Breast epithelium (tissue), 4 donors: ENCODE results near the gene HSPG2. TPM values are rescaled to one million over a fixed set of nuclear protein-coding genes. Genes with fewer than 3 reads are reported as not detected.
"Not testable (repeated sequence)": the region's sequence is repeated elsewhere in the genome, so short reads cannot be mapped to it uniquely, and the experiment has no call there.

ENCODE experiments used
- DNase-seq, 2 donors: peaks; one replicate each; pipeline ENCODE4 v3.0.0-alpha.2; 2019; ENCODE audit warnings: low spot score in 2 of 2
- H3K27ac ChIP-seq, 2 donors: fragments of 200-600 bp; sonication (generic) in 1 of 2; one replicate each; pipeline ENCODE4 v1.5.1; 2016 to 2019; ENCODE audit warnings: mild to moderate bottlenecking in 1 of 2
- H3K27me3 ChIP-seq, 2 donors: fragments of 200-600 bp; sonication (generic) in 1 of 2; one replicate each; pipeline versions ENCODE4 v1.5.1 to v1.6.0; 2017 to 2019; ENCODE audit warnings: control low read depth in 1 of 2, mild to moderate bottlenecking in 1 of 2
- H3K36me3 ChIP-seq: fragments of 200-600 bp; one replicate; pipeline ENCODE4 v1.5.1; 2019
- H3K4me1 ChIP-seq, 2 donors: fragments of 200-600 bp; sonication (generic); one replicate each; pipeline ENCODE4 v1.5.1; 2016 to 2019; ENCODE audit warnings: control low read depth in 1 of 2
- H3K4me3 ChIP-seq, 3 donors: fragments of 200-600 bp; sonication (generic); 1 replicate in 2 of 3; 2 replicates in 1 of 3; pipeline ENCODE4 v1.5.1; 2016 to 2019; ENCODE audit warnings: mild to moderate bottlenecking in 3 of 3, moderate library complexity in 2 of 3
- H3K9me3 ChIP-seq, 2 donors: fragments of 200-600 bp; sonication (generic) in 1 of 2; one replicate each; pipeline ENCODE4 v1.5.1; 2016 to 2019; ENCODE audit warnings: control low read depth in 1 of 2
- CTCF ChIP-seq, 3 donors: fragments of 450-650 bp; IDR thresholded peaks; one replicate each; pipeline ENCODE4 v1.5.1; 2016 to 2017; ENCODE audit warnings: antibody characterized with exemption in 3 of 3, mild to moderate bottlenecking in 3 of 3, moderate library complexity in 3 of 3
- POLR2A ChIP-seq: fragments of 450-650 bp; IDR thresholded peaks from one replicate; pipeline ENCODE4 v1.6.1; 2016; ENCODE audit warnings: antibody characterized with exemption, mild to moderate bottlenecking, moderate library complexity
- POLR2AphosphoS5 ChIP-seq, 3 donors: sonication (generic); formaldehyde crosslinking; IDR thresholded peaks; one replicate each; pipeline ENCODE4 v1.6.1; 2017; ENCODE audit warnings: antibody characterized with exemption in 3 of 3
- intact Hi-C: fragments of 100-400 bp; cut with DNase I; formaldehyde crosslinking; loops from one replicate; pipeline ENCODE4 v1.15.1; 2023; ENCODE audit warnings: low total_unique reads
- total RNA-seq, 3 donors: library from RNA; depleted of rRNA; stranded (reverse); fragments of >200 nt; gene quantifications; one replicate each; pipeline ENCODE4 v1.1.0, GENCODE V29; 2016

HSPG2 gene
- total RNA-seq, 3 donors from 2014 or later, result 48.3 to 219 (median 95.0) TPM

- Histone ChIP-seq H3K27ac (no peak overlapping the region), H3K4me3 (no peak overlapping the region), H3K36me3 (peaks cover 20% of the 10 kb centered on the region), H3K4me1 (no peaks in the 10 kb centered on the region), H3K9me3 (peaks cover 8 to 14% of the 10 kb centered on the region in 2 donors), H3K27me3 (no peaks in the 10 kb centered on the region)
- DNase-seq, result no peak
- intact Hi-C loops, result no loop called here
- no peak for TF ChIP-seq POLR2AphosphoS5 (IDR thresholded peaks at IDR 0.05)
- TF ChIP-seq POLR2A, result no peak
- TF ChIP-seq CTCF (IDR thresholded peaks at IDR 0.05), result no peak
Measured at GRCh38 chr1:21830792-21831453, 106.2 kb downstream of the HSPG2 start.

- H3K27ac ChIP-seq, result no peak overlapping the region
- DNase-seq, result no peak
Measured at GRCh38 chr1:21829294-21829693, 107.8 kb downstream of the HSPG2 start.

GRCh38 chr1:21828506-21829210 lies 108.5 kb downstream of the HSPG2 start:
- DNase-seq, result no peak
- no peak for TF ChIP-seq POLR2AphosphoS5 (IDR thresholded peaks at IDR 0.05)
- TF ChIP-seq POLR2A, result no peak
- TF ChIP-seq CTCF (IDR thresholded peaks at IDR 0.05), result no peak
- peaks cover 5% of the 10 kb centered on the region for H3K36me3 ChIP-seq

More at GRCh38 chr1:21829294-21829693, 107.8 kb downstream of the HSPG2 start:
- H3K27me3 ChIP-seq, result no peaks in the 10 kb centered on the region
- no peaks in the 10 kb centered on the region for H3K4me1 ChIP-seq
- intact Hi-C loops, result no loop called here
- no peak overlapping the region for H3K4me3 ChIP-seq
- TF ChIP-seq POLR2AphosphoS5 (IDR thresholded peaks at IDR 0.05) (no peak), POLR2A (no peak), CTCF (IDR thresholded peaks at IDR 0.05) (no peak)
- peaks cover 1 to 5% of the 10 kb centered on the region in 2 donors for H3K9me3 ChIP-seq
- peaks cover 9% of the 10 kb centered on the region for H3K36me3 ChIP-seq

GRCh38 chr1:21828075-21828474 lies 109.0 kb downstream of the HSPG2 start:
- TF ChIP-seq CTCF (IDR thresholded peaks at IDR 0.05), result no peak
- no peak for TF ChIP-seq POLR2A
- H3K9me3 ChIP-seq, result no peaks in the 10 kb centered on the region
- H3K4me3 ChIP-seq, result no peak overlapping the region
- intact Hi-C loops, result no loop called here
- no peak overlapping the region for H3K27ac ChIP-seq
- no peaks in the 10 kb centered on the region for H3K4me1 ChIP-seq
- H3K27me3 ChIP-seq, result no peaks in the 10 kb centered on the region
- DNase-seq, result no peak
- no peaks in the 10 kb centered on the region for H3K36me3 ChIP-seq

More at GRCh38 chr1:21828506-21829210, 108.5 kb downstream of the HSPG2 start:
- intact Hi-C loops, result no loop called here
- H3K27me3 ChIP-seq, result no peaks in the 10 kb centered on the region
- no peaks in the 10 kb centered on the region for H3K4me1 ChIP-seq
- H3K9me3 ChIP-seq, result no peaks in the 10 kb centered on the region
- H3K27ac ChIP-seq, result no peak overlapping the region
- no peak overlapping the region for H3K4me3 ChIP-seq

- intact Hi-C loops, result no loop called here
- H3K36me3 ChIP-seq, result no peaks in the 10 kb centered on the region
- no peak for TF ChIP-seq POLR2A
- no peak for TF ChIP-seq POLR2AphosphoS5 (IDR thresholded peaks at IDR 0.05)
- TF ChIP-seq CTCF (IDR thresholded peaks at IDR 0.05), result no peak
Measured at GRCh38 chr1:21827141-21827679, 109.9 kb downstream of the HSPG2 start.

GRCh38 chr1:21826694-21827093 lies 110.4 kb downstream of the HSPG2 start:
- H3K4me1 ChIP-seq, intact Hi-C loops, H3K9me3 ChIP-seq, H3K27me3 ChIP-seq, H3K27ac ChIP-seq, H3K36me3 ChIP-seq, H3K4me3 ChIP-seq, DNase-seq: not testable (repeated sequence)

More at GRCh38 chr1:21827141-21827679, 109.9 kb downstream of the HSPG2 start:
- no peaks in the 10 kb centered on the region for H3K9me3 ChIP-seq
- H3K4me1 ChIP-seq, result no peaks in the 10 kb centered on the region
- DNase-seq, result no peak
- no peak overlapping the region for H3K4me3 ChIP-seq
- H3K27ac ChIP-seq, result no peak overlapping the region
- H3K27me3 ChIP-seq, result no peaks in the 10 kb centered on the region
